ENCODE data around the gene MPPE1.
A peak's percentile ranks its signal among the peaks of the same experiment; 100 is the strongest.

Gene MPPE1

DNA sequence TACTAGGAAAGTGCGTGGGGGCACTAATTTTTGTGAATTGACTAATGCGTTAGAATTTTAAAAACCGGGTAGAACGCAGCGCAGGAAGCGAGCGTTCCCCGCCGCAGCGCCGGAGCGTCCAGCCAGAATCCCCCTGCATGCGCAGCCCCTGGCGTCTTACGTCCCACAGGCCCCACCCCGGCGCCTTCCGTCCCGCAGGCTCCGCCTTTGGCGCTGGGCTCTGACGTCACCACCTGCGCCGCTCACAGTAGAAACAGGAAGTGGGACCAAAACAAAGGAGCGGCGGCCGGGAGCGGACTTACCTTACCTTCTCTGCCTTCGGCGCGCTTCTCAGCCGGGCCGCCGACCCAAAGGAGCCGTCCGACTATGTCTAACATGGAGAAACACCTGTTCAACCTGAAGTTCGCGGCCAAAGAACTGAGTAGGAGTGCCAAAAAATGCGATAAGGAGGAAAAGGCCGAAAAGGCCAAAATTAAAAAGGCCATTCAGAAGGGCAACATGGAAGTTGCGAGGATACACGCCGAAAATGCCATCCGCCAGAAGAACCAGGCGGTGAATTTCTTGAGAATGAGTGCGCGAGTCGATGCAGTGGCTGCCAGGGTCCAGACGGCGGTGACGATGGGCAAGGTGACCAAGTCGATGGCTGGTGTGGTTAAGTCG lies 56.8 kb downstream of the MPPE1 start, which contains the start of gene CHMP1B:
Gene CHMP1B, plus strand, starts transcription at position 268 of the 660 bp plus-strand sequence. Its CDS starts 99 bp downstream, at position 367.
- DNase-seq = peak; percentile 92 to 96 (median 95)

DNA sequence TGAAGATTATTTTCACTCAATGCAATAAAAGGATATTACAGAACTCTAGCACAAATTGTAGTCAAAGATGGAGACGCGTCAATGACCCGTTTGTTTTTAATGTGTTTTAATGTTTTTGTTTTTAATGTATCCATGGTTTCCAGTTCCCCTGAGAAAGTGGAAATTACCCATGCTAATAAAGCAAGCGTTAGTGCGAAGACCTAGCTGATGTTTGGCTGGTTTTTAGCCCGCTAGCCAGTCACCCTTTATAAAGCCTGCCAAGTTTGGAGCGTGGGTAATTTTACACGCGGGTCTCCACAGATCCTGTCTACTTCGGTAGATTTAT lies 57.3 kb downstream of the MPPE1 start:
- DNase-seq = no peak

DNA sequence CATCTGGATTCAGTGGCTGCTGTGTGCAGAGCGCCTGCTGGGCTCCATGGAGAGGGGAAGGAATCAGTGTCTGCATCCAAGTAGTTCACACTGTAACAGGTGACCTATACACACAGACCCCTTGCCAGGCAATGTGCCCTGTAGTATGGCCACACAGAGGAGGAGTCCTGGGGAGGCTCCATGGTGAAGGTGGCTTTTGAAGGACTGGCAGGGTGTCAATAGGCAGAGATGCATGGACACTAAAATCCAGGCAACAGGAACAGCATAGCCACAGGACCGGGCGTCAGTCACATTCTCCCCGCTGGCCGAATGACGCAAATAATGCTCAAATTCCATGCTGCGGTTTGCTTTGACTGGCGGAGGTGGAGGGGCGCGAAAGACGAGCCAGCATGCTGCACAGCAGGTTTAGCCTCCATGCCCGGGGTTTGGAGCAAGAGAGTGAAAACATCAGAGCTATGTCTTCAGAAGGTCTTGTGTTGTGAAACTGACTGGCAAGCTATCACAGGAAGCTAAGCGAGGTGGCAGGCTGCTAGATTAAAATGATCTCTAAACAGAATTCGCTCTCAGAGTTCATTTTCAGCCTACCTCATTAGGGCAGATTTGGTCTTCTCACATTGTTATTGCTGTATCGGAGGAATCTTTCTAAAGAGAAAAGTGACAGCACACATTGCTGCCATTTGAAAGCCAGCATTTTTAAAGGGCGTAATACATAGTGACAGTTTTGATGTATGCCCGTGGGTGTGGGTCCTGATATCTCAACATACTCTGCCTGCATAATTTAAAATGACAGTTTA lies 58.1 kb downstream of the MPPE1 start:
- DNase-seq = peak; percentile 56 to 65 (median 64)

DNA sequence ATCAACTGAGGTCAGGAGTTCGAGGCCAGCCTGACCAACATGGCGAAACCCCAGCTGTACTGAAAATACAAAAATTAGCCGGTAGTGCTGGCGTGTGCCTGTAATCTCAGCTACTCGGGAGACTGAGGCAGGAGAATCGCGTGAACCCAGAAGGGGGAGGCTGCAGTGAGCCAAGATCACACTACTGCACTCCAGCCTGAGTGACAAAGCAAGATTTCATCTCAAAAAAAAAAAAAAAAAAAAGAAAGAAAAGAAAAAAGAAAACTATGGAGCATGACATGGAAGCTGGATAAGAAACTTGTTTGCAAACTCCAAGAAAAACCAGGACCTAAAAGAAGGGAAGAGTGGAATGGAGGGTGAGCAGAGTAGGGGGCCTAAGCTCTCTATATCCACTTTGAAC lies 58.8 kb downstream of the MPPE1 start:
- no peak for DNase-seq

DNA sequence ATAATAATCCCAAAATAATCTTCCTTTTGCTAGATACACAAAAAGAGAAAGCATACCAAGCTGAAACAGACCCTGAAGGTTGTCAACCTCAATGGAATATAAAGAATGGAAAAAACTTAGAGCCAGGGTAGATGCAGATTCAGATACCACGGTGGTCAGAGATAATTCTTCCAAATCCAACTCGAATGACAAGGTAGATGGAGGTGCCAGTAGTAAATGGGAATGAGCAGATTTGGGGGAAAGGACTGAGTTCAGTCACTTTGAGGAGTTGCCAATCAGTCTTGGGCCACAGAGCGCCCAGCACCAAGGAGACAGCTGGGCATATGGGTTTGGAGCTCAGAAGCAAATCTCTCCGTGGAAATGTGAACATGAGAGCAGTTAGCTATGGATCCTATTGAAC lies 60.3 kb downstream of the MPPE1 start:
- no peak for DNase-seq

DNA sequence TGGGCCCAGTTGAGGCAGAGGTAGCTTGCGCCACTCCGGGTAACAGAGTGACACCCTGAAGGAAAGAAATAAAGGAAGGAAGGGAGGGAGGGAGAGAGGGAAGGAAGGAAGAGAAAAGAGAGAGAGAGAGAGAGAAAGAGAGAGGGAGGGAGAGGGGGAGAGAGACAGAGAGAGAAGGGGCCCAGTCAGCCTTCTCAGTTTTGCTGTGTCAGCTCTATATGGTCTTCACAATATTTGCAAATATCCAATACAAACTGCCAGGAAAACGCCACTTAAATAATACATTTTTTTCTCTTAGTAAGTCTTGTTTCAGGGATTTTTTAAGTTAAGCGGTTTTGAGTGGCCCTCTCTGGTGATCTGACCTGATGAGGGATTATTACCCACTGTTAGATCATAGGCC lies 62.5 kb downstream of the MPPE1 start:
- DNase-seq = no peak

DNA sequence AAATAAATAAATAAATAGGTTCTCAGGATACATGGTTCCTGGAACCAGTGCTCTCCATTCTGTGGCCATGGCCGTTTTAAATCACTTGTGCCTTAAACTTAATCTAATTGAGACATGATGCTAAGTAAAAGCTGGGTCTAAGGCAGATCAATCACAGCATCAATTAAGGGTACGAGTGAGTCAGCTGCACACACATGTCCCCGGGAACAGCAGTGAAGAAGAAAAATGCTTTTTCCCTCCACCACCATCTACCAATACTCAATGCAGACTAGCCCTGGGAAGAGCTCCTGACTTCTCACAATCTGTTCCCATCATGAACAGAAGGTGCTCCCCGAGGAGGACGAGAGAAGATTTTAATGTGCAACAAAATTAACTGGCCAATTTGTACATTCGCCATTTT lies 63.7 kb downstream of the MPPE1 start:
- DNase-seq = no peak

DNA sequence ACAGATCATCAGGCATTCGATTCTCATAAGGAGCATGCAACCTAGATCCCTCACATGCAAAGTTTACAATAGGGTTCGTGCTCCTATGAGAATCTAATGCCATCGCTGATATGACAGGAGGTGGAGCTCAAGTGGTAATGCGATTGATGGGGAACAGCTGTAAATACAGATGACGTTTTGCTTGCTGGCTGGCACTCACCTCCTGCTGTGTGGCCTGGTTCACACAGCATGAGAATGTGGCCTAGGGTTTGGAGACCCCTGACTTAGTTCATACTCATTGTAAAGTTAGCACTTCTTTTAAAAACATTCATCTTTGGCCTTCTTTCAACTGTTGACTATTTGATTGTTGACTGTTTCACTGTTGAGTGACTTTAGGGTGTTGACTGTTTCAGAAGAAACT lies 65.6 kb downstream of the MPPE1 start:
- DNase-seq = no peak

DNA sequence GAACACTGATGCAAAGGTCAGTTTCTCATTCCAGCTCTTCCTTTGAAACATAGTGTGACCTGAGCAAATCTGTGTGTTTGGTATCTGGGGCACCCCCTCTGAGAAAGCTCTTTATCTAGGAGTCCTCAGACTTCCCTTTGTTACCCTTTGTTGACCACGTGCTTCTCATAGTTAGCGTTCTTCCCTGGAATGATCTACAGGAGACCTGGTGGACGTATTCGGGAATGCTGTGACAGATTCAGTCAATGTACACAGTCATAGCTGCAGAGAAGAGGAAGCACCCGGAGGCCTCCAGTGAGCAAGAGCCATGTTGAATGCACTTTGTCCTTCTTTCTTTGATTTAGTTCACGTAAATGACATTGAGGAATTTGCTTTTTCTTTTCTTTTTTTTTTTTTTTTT lies 67.6 kb downstream of the MPPE1 start:
- no peak for DNase-seq

DNA sequence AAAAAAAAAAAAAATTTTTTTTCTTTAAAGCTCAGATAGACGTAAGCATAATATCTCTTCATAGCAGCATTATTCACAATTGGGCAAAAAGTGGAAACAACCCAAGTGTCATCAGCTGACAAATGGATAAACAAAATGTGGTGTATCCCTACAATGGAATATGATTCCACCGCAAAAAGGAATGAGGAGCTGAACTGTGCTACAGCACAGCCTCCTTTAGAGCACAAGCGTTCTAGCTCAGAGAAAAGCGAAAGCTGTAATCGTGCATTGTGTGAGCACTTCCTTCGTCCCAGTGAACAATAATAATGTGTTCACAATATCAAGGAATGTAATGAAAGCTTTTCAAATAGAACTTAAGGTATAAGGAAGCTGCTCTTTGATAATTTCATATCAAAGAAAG lies 68.6 kb downstream of the MPPE1 start:
- DNase-seq = no peak

DNA sequence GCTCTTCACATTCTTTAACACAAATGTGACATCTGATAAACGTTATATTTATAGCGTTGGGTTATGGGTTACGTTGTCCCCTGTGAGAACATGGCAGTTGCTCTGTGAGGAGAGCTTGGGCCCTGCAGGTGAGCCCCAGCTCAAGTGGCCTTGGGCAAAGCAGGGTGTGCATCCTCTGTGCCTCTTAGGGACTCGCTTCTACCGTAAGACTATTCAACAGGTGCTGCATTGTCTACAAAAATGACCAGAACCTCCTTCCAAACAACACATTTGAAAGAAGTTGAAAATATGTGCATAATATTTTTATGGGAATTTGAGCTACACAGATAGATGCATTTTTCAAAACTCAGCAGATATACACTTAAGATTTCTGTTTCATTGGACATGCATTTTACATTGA lies 73.3 kb downstream of the MPPE1 start:
- no peak for DNase-seq

All from stimulated activated naive CD4-positive, alpha-beta T cell (primary cell).